ENCODE results near the gene ARSG.

- TF ChIP-seq CTCF (IDR thresholded peaks at IDR 0.05; ENCODE audit: extremely low read depth in 1 of 2, insufficient read depth in 1 of 2, low read depth in 1 of 2, low read length in 2 of 2) (no peak), FOS (IDR thresholded peaks at IDR 0.05; ENCODE audit: borderline replicate concordance, insufficient read depth, low read length) (no peak), POLR2A (IDR thresholded peaks at IDR 0.05; ENCODE audit: low read depth, low read length) (no peak), GATA2 (IDR thresholded peaks at IDR 0.05; ENCODE audit: insufficient read depth, insufficient read length, low read depth, low read length) (no peak), JUN (IDR thresholded peaks at IDR 0.05; ENCODE audit: borderline replicate concordance, insufficient read depth, insufficient read length, low read depth) (no peak), POLR2AphosphoS5 (IDR thresholded peaks at IDR 0.05; ENCODE audit: insufficient read depth, low read depth, low read length) (no peak), EZH2 (IDR thresholded peaks at IDR 0.05; ENCODE audit: borderline replicate concordance, low read depth, low read length, severe bottlenecking) (no peak), MYC (IDR thresholded peaks at IDR 0.05; ENCODE audit: low read depth, low read length) (no peak)
These were observed 43.0 kb upstream of the ARSG start for GRCh38 chr17:68248199-68248825.
